HPDE6-E6E7 (cell line): ENCODE data around the gene ZNF79.
"Not testable (repeated sequence)": the region's sequence is repeated elsewhere in the genome, so short reads cannot be mapped to it uniquely, and the experiment has no call there.

Experiments used
- DNase-seq: peaks from one replicate; pipeline ENCODE4 v3.0.0; 2011; ENCODE audit warnings: missing footprints; ENCODE audit errors: extremely low spot score

The ZNF79 gene

GRCh38 chr9:127455324-127455992, 31.3 kb downstream of the ZNF79 start:
- DNase-seq = no peak

GRCh38 chr9:127457191-127457878, 33.2 kb downstream of the ZNF79 start:
- DNase-seq = no peak

- DNase-seq = no peak
Measured at GRCh38 chr9:127458921-127459320, 34.7 kb downstream of the ZNF79 start.

- DNase-seq = no peak
Measured at GRCh38 chr9:127463382-127463781, 39.2 kb downstream of the ZNF79 start.

GRCh38 chr9:127463911-127464310, 39.7 kb downstream of the ZNF79 start:
- DNase-seq = no peak

GRCh38 chr9:127466407-127466917, 42.3 kb downstream of the ZNF79 start:
- DNase-seq = not testable (repeated sequence)

GRCh38 chr9:127467621-127468020, 43.4 kb downstream of the ZNF79 start:
- no peak for DNase-seq

- DNase-seq = no peak
Measured at GRCh38 chr9:127470662-127471061, 46.5 kb downstream of the ZNF79 start.

GRCh38 chr9:127473501-127473900, 49.3 kb downstream of the ZNF79 start:
- no peak for DNase-seq

GRCh38 chr9:127473932-127474331, 49.8 kb downstream of the ZNF79 start:
- no peak for DNase-seq

GRCh38 chr9:127474592-127474991, 50.4 kb downstream of the ZNF79 start:
- no peak for DNase-seq

GRCh38 chr9:127479507-127480081, 55.4 kb downstream of the ZNF79 start:
- DNase-seq = no peak

- no peak for DNase-seq
Measured at GRCh38 chr9:127482662-127483061, 58.5 kb downstream of the ZNF79 start.

GRCh38 chr9:127485995-127486394, 61.8 kb downstream of the ZNF79 start:
- no peak for DNase-seq

GRCh38 chr9:127488946-127489345, 64.8 kb downstream of the ZNF79 start:
- no peak for DNase-seq

- no peak for DNase-seq
Measured at GRCh38 chr9:127489471-127490115, 65.4 kb downstream of the ZNF79 start.

GRCh38 chr9:127490535-127491230, 66.5 kb downstream of the ZNF79 start:
- DNase-seq = no peak

- DNase-seq = no peak
Measured at GRCh38 chr9:127491516-127491915, 67.3 kb downstream of the ZNF79 start.

GRCh38 chr9:127492616-127493015, 68.4 kb downstream of the ZNF79 start:
- no peak for DNase-seq

GRCh38 chr9:127493592-127494303, 69.6 kb downstream of the ZNF79 start:
- DNase-seq = no peak

- DNase-seq = no peak
Measured at GRCh38 chr9:127494304-127494702, 70.1 kb downstream of the ZNF79 start.
